GM12891 (cell line): ENCODE data around the gene ABCC1.

Source experiments
- POLR2A ChIP-seq: IDR thresholded peaks from 2 replicates; pipeline ENCODE4 v1.6.1; 2011; ENCODE audit warnings: low read depth, low read length, control low read depth
- POU2F2 ChIP-seq: IDR thresholded peaks from 2 replicates; pipeline ENCODE4 v1.6.1; 2011; ENCODE audit warnings: low read depth, mild to moderate bottlenecking, control low read depth, low read length, moderate library complexity

DNA sequence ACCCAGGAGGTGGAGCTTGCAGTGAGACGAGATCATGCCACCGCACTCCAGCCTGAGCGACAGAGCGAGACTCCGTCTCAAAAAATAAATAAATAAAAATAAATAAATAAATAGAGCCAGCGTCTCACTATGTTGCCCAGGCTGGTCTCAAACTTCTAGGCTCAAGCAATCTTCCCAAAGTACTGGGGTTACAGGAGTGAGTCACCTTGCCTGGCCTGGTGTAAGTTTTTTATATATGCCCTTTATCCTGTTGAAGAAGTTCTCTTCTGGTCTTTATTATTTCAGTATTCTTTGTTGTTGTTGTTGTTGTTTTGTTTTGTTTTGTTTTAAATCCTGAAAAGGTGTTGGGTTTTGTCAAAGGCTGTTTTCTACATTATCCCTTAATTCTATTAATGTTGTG, 30.1 kb upstream of the ABCC1 start:
- no peak for TF ChIP-seq POLR2A
- no peak for TF ChIP-seq POU2F2
